Testis (tissue), 2 donors: ENCODE data around the gene SEC16B.

ENCODE experiments used
- POLR2A ChIP-seq: fragments of 450-650 bp; IDR thresholded peaks from one replicate; pipeline ENCODE4 v1.6.1; 2017; ENCODE audit warnings: antibody characterized with exemption, mild to moderate bottlenecking, moderate library complexity
- TF ChIP-seq, protein P1 (sequence below), 3 experiments: fragments of 450-650 bp in 2 of 3; fragments of 200-600 bp in 1 of 3; sonication (generic) in 1 of 3; IDR thresholded peaks; one replicate each; pipeline ENCODE4 v1.5.1; 2016 to 2019; ENCODE audit warnings: antibody characterized with exemption in 3 of 3, mild to moderate bottlenecking in 2 of 3, moderate library complexity in 1 of 3

DNA sequence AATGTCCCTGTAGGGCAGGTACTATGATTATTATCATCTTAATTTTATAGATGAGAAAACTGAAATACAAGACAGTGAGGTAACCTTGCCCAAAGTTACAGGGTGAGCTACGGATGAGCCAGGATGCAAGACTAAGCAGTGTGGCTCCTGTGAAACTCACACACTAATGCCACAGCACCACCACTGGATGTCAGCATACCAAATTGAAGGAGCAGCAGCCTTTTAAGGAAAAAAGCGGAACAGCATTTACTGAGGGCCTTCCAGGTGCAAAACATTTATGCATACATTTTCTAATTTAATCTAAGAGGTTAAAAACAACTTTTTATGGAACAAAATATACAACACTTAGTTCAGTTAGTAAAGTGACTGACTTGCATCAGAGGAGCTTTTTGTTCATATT is 41.7 kb downstream of the SEC16B start:
- TF ChIP-seq, protein P1, sequence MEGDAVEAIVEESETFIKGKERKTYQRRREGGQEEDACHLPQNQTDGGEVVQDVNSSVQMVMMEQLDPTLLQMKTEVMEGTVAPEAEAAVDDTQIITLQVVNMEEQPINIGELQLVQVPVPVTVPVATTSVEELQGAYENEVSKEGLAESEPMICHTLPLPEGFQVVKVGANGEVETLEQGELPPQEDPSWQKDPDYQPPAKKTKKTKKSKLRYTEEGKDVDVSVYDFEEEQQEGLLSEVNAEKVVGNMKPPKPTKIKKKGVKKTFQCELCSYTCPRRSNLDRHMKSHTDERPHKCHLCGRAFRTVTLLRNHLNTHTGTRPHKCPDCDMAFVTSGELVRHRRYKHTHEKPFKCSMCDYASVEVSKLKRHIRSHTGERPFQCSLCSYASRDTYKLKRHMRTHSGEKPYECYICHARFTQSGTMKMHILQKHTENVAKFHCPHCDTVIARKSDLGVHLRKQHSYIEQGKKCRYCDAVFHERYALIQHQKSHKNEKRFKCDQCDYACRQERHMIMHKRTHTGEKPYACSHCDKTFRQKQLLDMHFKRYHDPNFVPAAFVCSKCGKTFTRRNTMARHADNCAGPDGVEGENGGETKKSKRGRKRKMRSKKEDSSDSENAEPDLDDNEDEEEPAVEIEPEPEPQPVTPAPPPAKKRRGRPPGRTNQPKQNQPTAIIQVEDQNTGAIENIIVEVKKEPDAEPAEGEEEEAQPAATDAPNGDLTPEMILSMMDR (IDR thresholded peaks at IDR 0.05): no peak
- no peak for TF ChIP-seq POLR2A
